AG04449 (cell line): ENCODE results near the gene GCNT1.

Source experiments
- CTCF ChIA-PET: fragments of 350-600 bp; formaldehyde crosslinking; extraction: SDS; loops from one replicate; lab custom pipeline; 2021; ENCODE audit warnings: antibody characterized with exemption; lab: Yijun Ruan, JAX
- POLR2A ChIA-PET: fragments of 400-600, 350-600 bp; formaldehyde crosslinking; extraction: SDS; loops from one replicate; lab custom pipeline; 2020; ENCODE audit warnings: antibody characterized with exemption, inconsistent platforms; lab: Yijun Ruan, JAX
- DNase-seq: peaks from one replicate; pipeline ENCODE4 v3.0.0-alpha.2; 2010; ENCODE audit warnings: low read depth, low spot score
- H3K4me3 ChIP-seq: 2 replicates; pipeline ENCODE4 v1.5.1; 2011; ENCODE audit warnings: low read depth, mild to moderate bottlenecking, control low read depth, low read length
- CTCF ChIP-seq: IDR thresholded peaks from one replicate; pipeline ENCODE4 v1.5.1; 2011; ENCODE audit warnings: mild to moderate bottlenecking, moderate library complexity, low read length, control low read depth, inconsistent platforms; ENCODE audit not compliant: insufficient read depth; ENCODE audit errors: missing control alignments

Gene GCNT1

GRCh38 chr9:76462126-76462525 is 3.1 kb downstream of the GCNT1 start:
- ChIA-PET POLR2A (no interaction called here), CTCF (interaction anchor here (0.7 to 2.0 kb wide), 2 partner anchors 14 to 191 kb away, joined by 3 to 10 read pairs; no protein-coding TSS in a partner anchor)
- H3K4me3 ChIP-seq, result no peak overlapping the region
- no peak for TF ChIP-seq CTCF
- DNase-seq, result no peak

GRCh38 chr9:76463211-76463610 is 4.2 kb downstream of the GCNT1 start:
- H3K4me3 ChIP-seq, result no peak overlapping the region
- POLR2A ChIA-PET, result no interaction called here
- CTCF ChIA-PET, result interaction anchor here (2.0 kb wide), 1 partner anchor 16 kb away, joined by 10 read pairs; no protein-coding TSS in a partner anchor

GRCh38 chr9:76464706-76465105 is 5.7 kb downstream of the GCNT1 start:
- ChIA-PET CTCF (no interaction called here), POLR2A (no interaction called here)
- TF ChIP-seq CTCF, result no peak
- no peak overlapping the region for H3K4me3 ChIP-seq
- no peak for DNase-seq

More at GRCh38 chr9:76463211-76463610, 4.2 kb downstream of the GCNT1 start:
- no peak for TF ChIP-seq CTCF
- no peak for DNase-seq

GRCh38 chr9:76465442-76466298 is 6.7 kb downstream of the GCNT1 start:
- POLR2A ChIA-PET, result no interaction called here
- TF ChIP-seq CTCF, result no peak
- no peak overlapping the region for H3K4me3 ChIP-seq
- CTCF ChIA-PET, result no interaction called here
- DNase-seq, result no peak

GRCh38 chr9:76466299-76466605 is 7.3 kb downstream of the GCNT1 start:
- ChIA-PET POLR2A (no interaction called here), CTCF (interaction anchor here (0.5 kb wide), 1 partner anchor 157 kb away, joined by 3 read pairs; no protein-coding TSS in a partner anchor)
- DNase-seq, result no peak
- TF ChIP-seq CTCF, result no peak
- no peak overlapping the region for H3K4me3 ChIP-seq

- DNase-seq, result no peak
- ChIA-PET POLR2A (no interaction called here), CTCF (interaction anchor here (0.6 to 1.6 kb wide), 4 partner anchors 11 to 184 kb away, joined by 3 to 7 read pairs (median 4); no protein-coding TSS in a partner anchor)
- TF ChIP-seq CTCF, result no peak
- no peak overlapping the region for H3K4me3 ChIP-seq
Measured at GRCh38 chr9:76474419-76474818, 15.4 kb downstream of the GCNT1 start.
